ENCODE measurements around the gene LMO4.

LMO4 gene

GRCh38 chr1:87329051-87329525, 408 bp downstream of the LMO4 start:
- DNase-seq = peak; percentile 15 to 38

- no peak for DNase-seq
Measured at GRCh38 chr1:87329526-87330056, 911 bp downstream of the LMO4 start.

- DNase-seq = no peak
Measured at GRCh38 chr1:87330057-87330884, 1.6 kb downstream of the LMO4 start.

GRCh38 chr1:87330885-87331364, 2.2 kb downstream of the LMO4 start:
- DNase-seq = no peak

- DNase-seq = peak; percentile 52 to 62
Measured at GRCh38 chr1:87331365-87332241, 2.9 kb downstream of the LMO4 start.

- no peak for DNase-seq
Measured at GRCh38 chr1:87333692-87334347, 5.1 kb downstream of the LMO4 start.

GRCh38 chr1:87334351-87335174, 5.9 kb downstream of the LMO4 start:
- DNase-seq = peak in 1 of 2 experiments; percentile 39

GRCh38 chr1:87335175-87335884, 6.7 kb downstream of the LMO4 start:
- DNase-seq = peak; percentile 53 to 77

- no peak for DNase-seq
Measured at GRCh38 chr1:87336623-87337067, 8.0 kb downstream of the LMO4 start.

GRCh38 chr1:87337606-87338005, 8.9 kb downstream of the LMO4 start:
- no peak for DNase-seq

GRCh38 chr1:87338566-87338965, 9.9 kb downstream of the LMO4 start:
- DNase-seq = peak in 1 of 2 experiments; percentile 5

- no peak for DNase-seq
Measured at GRCh38 chr1:87344231-87344630, 15.6 kb downstream of the LMO4 start.

- no peak for DNase-seq
Measured at GRCh38 chr1:87346130-87346814, 17.6 kb downstream of the LMO4 start.

- DNase-seq = no peak
Measured at GRCh38 chr1:87348341-87349019, 19.8 kb downstream of the LMO4 start.

- DNase-seq = no peak
Measured at GRCh38 chr1:87349036-87349435, 20.4 kb downstream of the LMO4 start.

GRCh38 chr1:87355894-87356293, 27.2 kb downstream of the LMO4 start:
- DNase-seq = no peak

GRCh38 chr1:87356591-87356990, 27.9 kb downstream of the LMO4 start:
- DNase-seq = no peak

GRCh38 chr1:87358219-87358618, 29.5 kb downstream of the LMO4 start:
- DNase-seq = no peak

GRCh38 chr1:87359586-87359985, 30.9 kb downstream of the LMO4 start:
- no peak for DNase-seq

Data from NCI-H2081 (cell line).